K562 (cell line): ENCODE measurements around the gene SLC4A4. TPM values are rescaled to one million over a fixed set of nuclear protein-coding genes. Genes with fewer than 3 reads are reported as not detected.

ENCODE experiments used
- ATAC-seq: fragments of 200-7000 bp; cut with Tn5 transposase; 3 replicates; pipeline ENCODE4 v1.9.1; 2020; ENCODE audit warnings: moderate library complexity
- BruUV-seq: library from RNA; stranded (reverse); fragments of 400-500 nt; replicated peaks from 2 replicates; lab custom pipeline; 2021; lab: Mats Ljungman, UMichigan
- CTCF ChIA-PET: fragments of 300-600 bp; formaldehyde crosslinking; extraction: SDS; loops from one replicate; lab custom pipeline; 2021; ENCODE audit warnings: low intra/inter-chr PET ratio; lab: Yijun Ruan, JAX
- POLR2A ChIA-PET: fragments of 300-600, 350-650 bp; sonication (Branson Sonifier 250); formaldehyde crosslinking; extraction: SDS; loops from one replicate; lab custom pipeline; 2021; ENCODE audit warnings: antibody characterized with exemption, inconsistent platforms; lab: Yijun Ruan, JAX
- DNase-seq, 4 experiments: peaks; one replicate each; pipeline versions ENCODE4 v3.0.0 to v3.0.0-alpha.2; 2011 to 2018; ENCODE audit warnings: low spot score in 3 of 4, mixed read lengths in 3 of 4; ENCODE audit errors: extremely low read depth in 1 of 4
- FAIRE-seq: peaks from 2 replicates; lab custom pipeline; 2011; peaks lifted over from hg19 to GRCh38; lab: Jason Lieb, UNC
- H2AFZ ChIP-seq: 2 replicates; pipeline ENCODE4 v1.6.0; 2011; ENCODE audit warnings: low read depth, low read length, control low read depth, inconsistent platforms
- H3K27ac ChIP-seq: fragments of 200-600 bp; 3 replicates; pipeline ENCODE4 v1.8.0; 2011; ENCODE audit warnings: low read depth, mild to moderate bottlenecking, control low read depth, inconsistent platforms, low read length, moderate library complexity, mixed read lengths; ENCODE audit errors: extremely low read depth
- H3K27me3 ChIP-seq, 2 experiments: fragments of 300-600 bp in 1 of 2; 2 replicates in 1 of 2; 3 replicates in 1 of 2; pipeline versions ENCODE4 v1.6.0 to v1.8.0; 2011; ENCODE audit warnings: inconsistent platforms in 2 of 2, low read length in 2 of 2, mild to moderate bottlenecking in 1 of 2, mixed read lengths in 1 of 2, moderate library complexity in 1 of 2; ENCODE audit not compliant: control insufficient read depth in 2 of 2, insufficient read depth in 2 of 2
- H3K36me3 ChIP-seq: fragments of 300-600 bp; 3 replicates; pipeline ENCODE4 v1.8.0; 2011; ENCODE audit warnings: mild to moderate bottlenecking, low read length, inconsistent platforms; ENCODE audit not compliant: control insufficient read depth, insufficient read depth
- H3K4me1 ChIP-seq, 2 experiments: fragments of 200-600 bp in 1 of 2; replicated peaks in 1 of 2; 2 replicates in 1 of 2; 3 replicates in 1 of 2; pipeline versions ENCODE4 v1.5.1 to v1.8.0; 2011; ENCODE audit warnings: inconsistent platforms in 2 of 2, low read length in 2 of 2, mild to moderate bottlenecking in 1 of 2, mixed read lengths in 1 of 2, moderate library complexity in 1 of 2; ENCODE audit not compliant: control insufficient read depth in 2 of 2, insufficient read depth in 2 of 2
- H3K4me2 ChIP-seq: 2 replicates; pipeline ENCODE4 v1.6.1; 2011; ENCODE audit warnings: low read length, control low read depth, inconsistent platforms, mixed read lengths; ENCODE audit not compliant: insufficient read depth
- H3K4me3 ChIP-seq: fragments of 200-600 bp; sonication (generic), shearing (Covaris generic); 2 replicates; pipeline ENCODE4 v1.5.1; 2016; ENCODE audit warnings: control low read depth, inconsistent platforms
- H3K79me2 ChIP-seq: fragments of 200-600 bp; 3 replicates; pipeline ENCODE4 v1.8.0; 2011; ENCODE audit warnings: low read length, inconsistent platforms; ENCODE audit not compliant: control insufficient read depth, insufficient read depth
- H3K9ac ChIP-seq, 2 experiments: 2 replicates each; pipeline versions ENCODE4 v1.6.0 to v1.6.1; 2011; ENCODE audit warnings: low read depth in 2 of 2, low read length in 2 of 2, control low read depth in 1 of 2, inconsistent platforms in 1 of 2, mild to moderate bottlenecking in 1 of 2, mixed read lengths in 1 of 2; ENCODE audit not compliant: insufficient read depth in 1 of 2
- H3K9me1 ChIP-seq: one replicate; pipeline ENCODE4 v1.6.0; 2011; ENCODE audit warnings: inconsistent platforms, mild to moderate bottlenecking, low read length, moderate library complexity; ENCODE audit not compliant: control insufficient read depth, insufficient read depth
- H3K9me3 ChIP-seq: replicated peaks from 2 replicates; pipeline ENCODE4 v1.5.1; 2011; ENCODE audit warnings: low read depth, low read length, inconsistent platforms; ENCODE audit not compliant: control insufficient read depth, insufficient read depth
- H4K20me1 ChIP-seq: replicated peaks from 2 replicates; pipeline ENCODE4 v1.6.1; 2011; ENCODE audit warnings: low read length, inconsistent platforms, mixed read lengths; ENCODE audit not compliant: control insufficient read depth, insufficient read depth
- FOXA3 ChIP-seq, 2 experiments: fragments of 450-650 bp in 1 of 2; sonication (generic) in 1 of 2; formaldehyde crosslinking; IDR thresholded peaks in 1 of 2; conservative IDR thresholded peaks in 1 of 2; 2 replicates each; pipeline versions ENCODE4 v1.4.0 to v1.8.0; 2020 to 2022; ENCODE audit warnings: mild to moderate bottlenecking in 2 of 2, missing genetic modification reagents in 1 of 2
- LEF1 ChIP-seq: fragments of 450-650 bp; IDR thresholded peaks from 2 replicates; pipeline ENCODE4 v1.6.1; 2016; ENCODE audit warnings: mild to moderate bottlenecking
- NFATC3 ChIP-seq: fragments of 450-650 bp; IDR thresholded peaks from 2 replicates; pipeline ENCODE4 v1.6.1; 2017; ENCODE audit warnings: mild to moderate bottlenecking
- PBX2 ChIP-seq, 2 experiments: IDR thresholded peaks in 1 of 2; conservative IDR thresholded peaks in 1 of 2; 2 replicates each; pipeline ENCODE4 v1.6.1; 2016; ENCODE audit warnings: low read depth in 2 of 2, mild to moderate bottlenecking in 1 of 2, missing compliant biosample characterization in 1 of 2, missing genetic modification characterization in 1 of 2, moderate library complexity in 1 of 2
- POLR3G ChIP-seq: IDR thresholded peaks from 2 replicates; pipeline ENCODE4 v1.6.1; 2011; ENCODE audit not compliant: insufficient read length, insufficient replicate concordance; ENCODE audit errors: extremely low read depth
- SRSF1 ChIP-seq: fragments of 200-400 bp; formaldehyde crosslinking; IDR thresholded peaks from 2 replicates; pipeline ENCODE4 v1.6.1; 2017; ENCODE audit warnings: mild to moderate bottlenecking, low read depth, low read length, moderate library complexity
- THRA ChIP-seq: fragments of 450-650 bp; IDR thresholded peaks from 2 replicates; pipeline ENCODE4 v1.6.1; 2017; ENCODE audit warnings: mild to moderate bottlenecking, moderate library complexity
- TRIM24 ChIP-seq, 2 experiments: fragments of 450-650 bp; IDR thresholded peaks; 2 replicates each; pipeline ENCODE4 v1.6.1; 2016
- XRCC5 ChIP-seq: fragments of 200-400 bp; formaldehyde crosslinking; IDR thresholded peaks from 2 replicates; pipeline ENCODE4 v1.6.1; 2017; ENCODE audit warnings: low read depth, mild to moderate bottlenecking, low read length
- ZBTB17 ChIP-seq: fragments of 450-650 bp; formaldehyde crosslinking; IDR thresholded peaks from 2 replicates; pipeline ENCODE4 v1.4.0; 2020; ENCODE audit warnings: mild to moderate bottlenecking
- ZBTB49 ChIP-seq: sonication (generic); formaldehyde crosslinking; IDR thresholded peaks from 2 replicates; pipeline ENCODE4 v1.8.0; 2022; ENCODE audit warnings: missing genetic modification reagents, mild to moderate bottlenecking, borderline replicate concordance
- WGBS: fragments of 100-300 bp; shearing (Covaris generic); methylation state at CpG from one replicate; pipeline ENCODE4 v1.1.6; 2016; ENCODE audit warnings: low coverage, mixed read lengths; ENCODE audit not compliant: insufficient coverage; ENCODE audit errors: missing lambda C conversion rate; 5-methylcytosine and 5-hydroxymethylcytosine counted together
- in situ Hi-C: fragments of 300-500 bp; cut with MboI; formaldehyde crosslinking; loops from 4 replicates; pipeline ENCODE4 v1.15.0; 2018; ENCODE audit warnings: inconsistent platforms, mixed read lengths
- intact Hi-C: fragments of 100-400 bp; cut with micrococcal nuclease; formaldehyde crosslinking; loops from 2 replicates; pipeline ENCODE4 v1.14.2; 2022
- polyA plus RNA-seq, 8 experiments: library from polyadenylated mRNA; depleted of rRNA in 4 of 8; stranded (reverse) in 5 of 8; unstranded in 3 of 8; fragments of >200 nt; fragmentation: Nextera tagmentation in 2 of 8; fragmentation: Illumina TruSeq in 1 of 8; extraction: Ambion mirVana in 2 of 8; extraction: Trizol in 1 of 8; gene quantifications; 2 replicates each; pipeline versions ENCODE4 v1.2.1 to v1.2.3, GENCODE V29; 2011 to 2014; ENCODE audit warnings: inconsistent platforms in 1 of 8, missing spikeins in 1 of 8
- total RNA-seq, 7 experiments: library from RNA; depleted of rRNA in 6 of 7; stranded (reverse); fragments of >200 nt in 6 of 7; fragmentation: Illumina TruSeq in 2 of 7; extraction: Trizol in 2 of 7; gene quantifications; 2 replicates each; pipeline versions ENCODE4 v1.2.1 to v1.2.3, GENCODE V29; 2011 to 2021; ENCODE audit warnings: low replicate concordance in 1 of 7
- TF ChIP-seq, protein P1 (sequence below): fragments of 250-450 bp; sonication (Bioruptor Pico); IDR thresholded peaks from 2 replicates; pipeline ENCODE4 v1.5.1; 2021; ENCODE audit warnings: mild to moderate bottlenecking

SLC4A4 gene
- total and polyA plus RNA-seq, 9 of the 15 experiments (the other 6 are each of a cell fraction or from before 2014, with no cell fraction given) = 0.01 to 0.18 (median 0.07) TPM; not detected in 2

DNA sequence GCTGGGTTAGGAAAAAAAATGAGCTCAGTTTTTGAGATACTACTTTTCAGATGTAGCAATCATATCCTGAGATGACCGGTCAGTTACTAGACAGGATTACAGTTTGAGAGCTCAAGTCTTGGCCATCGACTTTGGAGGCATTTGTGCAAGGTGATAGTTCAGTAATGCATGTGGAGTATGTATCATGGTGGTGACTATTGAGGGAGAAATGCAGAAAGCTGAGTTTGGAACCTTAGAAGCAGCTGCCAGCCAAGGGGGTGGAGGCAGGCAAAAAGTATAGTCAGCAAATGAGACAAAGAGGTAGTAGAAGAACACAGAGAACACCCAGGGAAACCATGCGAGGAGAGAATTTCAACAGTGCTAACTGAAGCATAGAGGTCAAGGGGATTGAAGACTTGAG is 48.7 kb upstream of the SLC4A4 start:
- Histone ChIP-seq H2AFZ (no peak overlapping the region), H3K36me3 (no peaks in the 10 kb centered on the region), H3K27ac (no peak overlapping the region), H3K79me2 (no peaks in the 10 kb centered on the region), H3K9me1 (no peaks in the 10 kb centered on the region), H3K4me2 (no peak overlapping the region), H3K4me3 (no peak overlapping the region), H3K9ac (no peak overlapping the region), H3K4me1 (no peaks in the 10 kb centered on the region), H4K20me1 (no peaks in the 10 kb centered on the region), H3K9me3 (no peaks in the 10 kb centered on the region), H3K27me3 (no peaks in the 10 kb centered on the region; a peak in 1 of 5 replicates)
- POLR2A ChIA-PET = no interaction called here
- ATAC-seq = no peak
- intact Hi-C loops (no loop called here), in situ Hi-C loops (no loop called here)
- no peak for DNase-seq
- CTCF ChIA-PET = no interaction called here
- BruUV-seq = no TSS peak
- WGBS = 2% methylated on average over 3 of the region's 3 CpGs
- FAIRE-seq = no peak
- TF ChIP-seq ZBTB17 (CRISPR knock-in tag) (no peak), SRSF1 (no peak), PBX2 (CRISPR knock-in tag; IDR thresholded peaks at IDR 0.05; ENCODE audit: low read depth) (no peak), PBX2 (tag; conservative IDR thresholded peaks at IDR 0.05; ENCODE audit: low read depth) (no peak), LEF1 (no peak), XRCC5 (no peak), POLR3G (no peak), THRA (no peak), FOXA3 (CRISPR knock-in tag; conservative IDR thresholded peaks at IDR 0.05 in 1 of 2, IDR thresholded peaks at IDR 0.05 in 1 of 2) (no peak), ZBTB49 (no peak), NFATC3 (no peak), TRIM24 (IDR thresholded peaks at IDR 0.05) (no peak)
- TF ChIP-seq, protein P1, sequence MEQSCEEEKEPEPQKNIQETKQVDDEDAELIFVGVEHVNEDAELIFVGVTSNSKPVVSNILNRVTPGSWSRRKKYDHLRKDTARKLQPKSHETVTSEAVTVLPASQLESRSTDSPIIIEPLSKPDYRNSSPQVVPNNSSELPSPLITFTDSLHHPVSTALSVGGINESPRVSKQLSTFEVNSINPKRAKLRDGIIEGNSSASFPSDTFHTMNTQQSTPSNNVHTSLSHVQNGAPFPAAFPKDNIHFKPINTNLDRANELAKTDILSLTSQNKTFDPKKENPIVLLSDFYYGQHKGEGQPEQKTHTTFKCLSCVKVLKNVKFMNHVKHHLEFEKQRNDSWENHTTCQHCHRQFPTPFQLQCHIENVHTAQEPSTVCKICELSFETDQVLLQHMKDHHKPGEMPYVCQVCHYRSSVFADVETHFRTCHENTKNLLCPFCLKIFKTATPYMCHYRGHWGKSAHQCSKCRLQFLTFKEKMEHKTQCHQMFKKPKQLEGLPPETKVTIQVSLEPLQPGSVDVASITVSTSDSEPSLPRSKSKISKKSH (CRISPR knock-in tag) = no peak
